ENCODE measurements around the gene CARD9.

DNA sequence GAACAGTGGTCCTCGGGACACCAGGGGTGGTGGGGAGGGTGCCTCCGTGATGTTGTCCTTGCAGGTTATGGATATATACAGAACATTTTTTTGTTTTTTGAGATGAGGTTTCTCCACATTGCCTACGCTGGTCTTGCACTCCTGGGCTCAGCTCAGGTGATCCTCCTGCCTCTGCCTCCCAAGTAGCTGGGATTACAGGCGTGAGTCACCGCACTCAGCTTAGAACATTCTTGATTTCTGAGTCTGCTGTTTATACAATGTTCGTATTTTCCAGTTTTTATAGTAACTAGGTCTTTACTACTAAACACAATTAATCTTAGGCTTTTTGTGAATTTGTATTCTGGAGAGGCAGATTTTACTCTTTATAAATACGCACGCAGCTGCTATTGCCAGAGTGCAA lies 43.0 kb upstream of the CARD9 start:
- TF ChIP-seq, protein P1, sequence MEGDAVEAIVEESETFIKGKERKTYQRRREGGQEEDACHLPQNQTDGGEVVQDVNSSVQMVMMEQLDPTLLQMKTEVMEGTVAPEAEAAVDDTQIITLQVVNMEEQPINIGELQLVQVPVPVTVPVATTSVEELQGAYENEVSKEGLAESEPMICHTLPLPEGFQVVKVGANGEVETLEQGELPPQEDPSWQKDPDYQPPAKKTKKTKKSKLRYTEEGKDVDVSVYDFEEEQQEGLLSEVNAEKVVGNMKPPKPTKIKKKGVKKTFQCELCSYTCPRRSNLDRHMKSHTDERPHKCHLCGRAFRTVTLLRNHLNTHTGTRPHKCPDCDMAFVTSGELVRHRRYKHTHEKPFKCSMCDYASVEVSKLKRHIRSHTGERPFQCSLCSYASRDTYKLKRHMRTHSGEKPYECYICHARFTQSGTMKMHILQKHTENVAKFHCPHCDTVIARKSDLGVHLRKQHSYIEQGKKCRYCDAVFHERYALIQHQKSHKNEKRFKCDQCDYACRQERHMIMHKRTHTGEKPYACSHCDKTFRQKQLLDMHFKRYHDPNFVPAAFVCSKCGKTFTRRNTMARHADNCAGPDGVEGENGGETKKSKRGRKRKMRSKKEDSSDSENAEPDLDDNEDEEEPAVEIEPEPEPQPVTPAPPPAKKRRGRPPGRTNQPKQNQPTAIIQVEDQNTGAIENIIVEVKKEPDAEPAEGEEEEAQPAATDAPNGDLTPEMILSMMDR (conservative IDR thresholded peaks at IDR 0.05; ENCODE audit: low read depth, low read length): no peak
- no peak for TF ChIP-seq POLR2A (IDR thresholded peaks at IDR 0.05; ENCODE audit: low read depth, low read length)
- no peak for TF ChIP-seq RCOR1 (IDR thresholded peaks at IDR 0.05; ENCODE audit: insufficient replicate concordance, low read length)
- no peak for TF ChIP-seq CEBPB (IDR thresholded peaks at IDR 0.05; ENCODE audit: low read depth, low read length)
- no peak for TF ChIP-seq MXI1 (IDR thresholded peaks at IDR 0.05; ENCODE audit: borderline replicate concordance, low read depth, low read length)
- no peak for TF ChIP-seq RAD21 (IDR thresholded peaks at IDR 0.05; ENCODE audit: low read length)
- TF ChIP-seq FOS (IDR thresholded peaks at IDR 0.05; ENCODE audit: low read depth, low read length): no peak
- TF ChIP-seq, protein P2, sequence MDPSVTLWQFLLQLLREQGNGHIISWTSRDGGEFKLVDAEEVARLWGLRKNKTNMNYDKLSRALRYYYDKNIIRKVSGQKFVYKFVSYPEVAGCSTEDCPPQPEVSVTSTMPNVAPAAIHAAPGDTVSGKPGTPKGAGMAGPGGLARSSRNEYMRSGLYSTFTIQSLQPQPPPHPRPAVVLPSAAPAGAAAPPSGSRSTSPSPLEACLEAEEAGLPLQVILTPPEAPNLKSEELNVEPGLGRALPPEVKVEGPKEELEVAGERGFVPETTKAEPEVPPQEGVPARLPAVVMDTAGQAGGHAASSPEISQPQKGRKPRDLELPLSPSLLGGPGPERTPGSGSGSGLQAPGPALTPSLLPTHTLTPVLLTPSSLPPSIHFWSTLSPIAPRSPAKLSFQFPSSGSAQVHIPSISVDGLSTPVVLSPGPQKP (IDR thresholded peaks at IDR 0.05; ENCODE audit: borderline replicate concordance, low read depth, low read length): no peak
- TF ChIP-seq, protein P3, sequence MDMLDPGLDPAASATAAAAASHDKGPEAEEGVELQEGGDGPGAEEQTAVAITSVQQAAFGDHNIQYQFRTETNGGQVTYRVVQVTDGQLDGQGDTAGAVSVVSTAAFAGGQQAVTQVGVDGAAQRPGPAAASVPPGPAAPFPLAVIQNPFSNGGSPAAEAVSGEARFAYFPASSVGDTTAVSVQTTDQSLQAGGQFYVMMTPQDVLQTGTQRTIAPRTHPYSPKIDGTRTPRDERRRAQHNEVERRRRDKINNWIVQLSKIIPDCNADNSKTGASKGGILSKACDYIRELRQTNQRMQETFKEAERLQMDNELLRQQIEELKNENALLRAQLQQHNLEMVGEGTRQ (IDR thresholded peaks at IDR 0.05; ENCODE audit: low read depth, low read length): no peak
- no peak for TF ChIP-seq NFE2L2 (IDR thresholded peaks at IDR 0.05; ENCODE audit: low read depth, low read length)
- TF ChIP-seq RFX5 (IDR thresholded peaks at IDR 0.05; ENCODE audit: low read depth, low read length): no peak

Measured in IMR-90 (cell line).